Activated naive CD4-positive, alpha-beta T cell treated with anti-CD3 and anti-CD28 coated beads for 36 hours (primary cell): ENCODE data around the gene SPSB1. TPM values are rescaled to one million over a fixed set of nuclear protein-coding genes. Genes with fewer than 3 reads are reported as not detected.
A peak's percentile ranks its signal among the peaks of the same experiment; 100 is the strongest.

ENCODE experiments used
- CTCF ChIA-PET: fragments of 350-600 bp; sonication (Branson Sonifier 250); formaldehyde crosslinking; loops from one replicate; lab custom pipeline; 2021; ENCODE audit warnings: antibody characterized with exemption; lab: Charles Lee
- DNase-seq: peaks from one replicate; pipeline ENCODE4 v3.0.0-alpha.2; 2020
- H3K27ac Mint-ChIP-seq: one replicate; pipeline ENCODE4 v1.8.0; 2021; ENCODE audit warnings: mild to moderate bottlenecking, mixed read lengths
- H3K27me3 Mint-ChIP-seq: one replicate; pipeline ENCODE4 v1.8.0; 2021; ENCODE audit warnings: low read depth, mixed read lengths
- H3K36me3 Mint-ChIP-seq: one replicate; pipeline ENCODE4 v1.8.0; 2021; ENCODE audit warnings: low read depth, mixed read lengths
- H3K4me1 Mint-ChIP-seq: one replicate; pipeline ENCODE4 v1.8.0; 2021; ENCODE audit warnings: low read depth, mixed read lengths
- H3K4me3 Mint-ChIP-seq: one replicate; pipeline ENCODE4 v1.8.0; 2021; ENCODE audit warnings: mild to moderate bottlenecking, moderate library complexity, mixed read lengths
- H3K9me3 Mint-ChIP-seq: one replicate; pipeline ENCODE4 v1.8.0; 2021; ENCODE audit warnings: mixed read lengths
- intact Hi-C: fragments of 100-400 bp; cut with micrococcal nuclease; formaldehyde crosslinking; loops from one replicate; pipeline ENCODE4 v1.15.1; 2023
- total RNA-seq, 2 experiments: library from RNA; stranded (reverse); gene quantifications; one replicate each; pipeline ENCODE4 v1.2.3, GENCODE V29; 2021

The SPSB1 gene
- total RNA-seq, 2 experiments from 2014 or later, result 4.8 to 5.0 TPM

GRCh38 chr1:9271861-9272595, 20.7 kb upstream of the SPSB1 start:
- Mint-ChIP-seq H3K36me3 (no peaks in the 10 kb centered on the region), H3K4me1 (peaks cover 12% of the 10 kb centered on the region), H3K27ac (no peak overlapping the region), H3K4me3 (no peak overlapping the region), H3K27me3 (no peaks in the 10 kb centered on the region), H3K9me3 (no peaks in the 10 kb centered on the region)
- intact Hi-C loops, result no loop called here
- no peak for DNase-seq
- CTCF ChIA-PET, result interaction anchor here (0.9 to 1.6 kb wide), 2 partner anchors 184 to 223 kb away, joined by 3 read pairs; no protein-coding TSS in a partner anchor

- peaks cover 12% of the 10 kb centered on the region for H3K4me1 Mint-ChIP-seq
- H3K36me3 Mint-ChIP-seq, result no peaks in the 10 kb centered on the region
- no peak for DNase-seq
- no peaks in the 10 kb centered on the region for H3K27me3 Mint-ChIP-seq
- peaks cover 2% of the 10 kb centered on the region for H3K9me3 Mint-ChIP-seq
- H3K27ac Mint-ChIP-seq, result no peak overlapping the region
- no peak overlapping the region for H3K4me3 Mint-ChIP-seq
- intact Hi-C loops, result no loop called here
- CTCF ChIA-PET, result interaction anchor here (0.5 to 0.9 kb wide), 4 partner anchors 17 to 189 kb away, joined by 3 to 4 read pairs (median 3); no protein-coding TSS in a partner anchor
Measured at GRCh38 chr1:9273177-9273576, 19.5 kb upstream of the SPSB1 start.

- Mint-ChIP-seq H3K9me3 (peaks cover 2% of the 10 kb centered on the region), H3K36me3 (no peaks in the 10 kb centered on the region), H3K27me3 (no peaks in the 10 kb centered on the region), H3K27ac (no peak overlapping the region), H3K4me1 (peaks cover 24% of the 10 kb centered on the region), H3K4me3 (no peak overlapping the region)
- DNase-seq, result no peak
- intact Hi-C loops, result loop anchor here (1.0 kb wide), 1 partner anchor 19 kb away; no protein-coding TSS in a partner anchor
- CTCF ChIA-PET, result interaction anchor here (0.5 to 1.2 kb wide), 4 partner anchors 8 to 220 kb away, joined by 3 to 6 read pairs (median 3); no protein-coding TSS in a partner anchor
Measured at GRCh38 chr1:9275161-9275560, 17.5 kb upstream of the SPSB1 start.

GRCh38 chr1:9275567-9276034, 17.1 kb upstream of the SPSB1 start:
- intact Hi-C loops, result loop anchor here (1.0 kb wide), 1 partner anchor 19 kb away; no protein-coding TSS in a partner anchor
- no peak overlapping the region for H3K27ac Mint-ChIP-seq

DNA sequence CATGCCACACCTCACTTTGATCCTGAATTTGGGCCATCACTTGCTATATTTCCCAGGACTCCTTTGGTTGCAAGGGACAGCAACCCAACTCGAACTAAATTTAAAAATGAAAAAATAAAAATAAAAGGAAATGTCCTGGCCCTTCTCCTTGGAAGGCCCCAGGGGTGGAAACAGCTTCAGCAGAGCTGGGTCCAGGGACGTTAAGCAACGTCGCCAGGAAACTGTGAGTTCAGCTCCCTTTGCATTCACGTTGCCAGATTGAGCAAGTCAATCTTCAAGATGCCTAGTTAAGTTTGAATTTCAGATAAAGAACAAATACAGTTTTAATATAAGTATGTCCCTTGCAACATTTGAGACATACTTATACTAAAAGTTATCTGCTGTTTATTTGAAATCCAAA, 14.6 kb upstream of the SPSB1 start:
- Mint-ChIP-seq H3K4me3 (no peak overlapping the region), H3K36me3 (no peaks in the 10 kb centered on the region), H3K4me1 (peaks cover 37% of the 10 kb centered on the region), H3K9me3 (peaks cover 2% of the 10 kb centered on the region), H3K27me3 (no peaks in the 10 kb centered on the region), H3K27ac (no peak overlapping the region)
- intact Hi-C loops, result no loop called here
- DNase-seq, result no peak
- CTCF ChIA-PET, result interaction anchor here (1.8 kb wide), 1 partner anchor 11 kb away, joined by 7 read pairs; no protein-coding TSS in a partner anchor

More at GRCh38 chr1:9275567-9276034, 17.1 kb upstream of the SPSB1 start:
- peaks cover 27% of the 10 kb centered on the region for H3K4me1 Mint-ChIP-seq
- DNase-seq, result peak; percentile 85
- peaks cover 2% of the 10 kb centered on the region for H3K9me3 Mint-ChIP-seq
- CTCF ChIA-PET, result interaction anchor here (0.5 to 1.2 kb wide), 5 partner anchors 9 to 220 kb away, joined by 3 to 6 read pairs (median 3); no protein-coding TSS in a partner anchor
- H3K27me3 Mint-ChIP-seq, result no peaks in the 10 kb centered on the region
- H3K4me3 Mint-ChIP-seq, result no peak overlapping the region
- no peaks in the 10 kb centered on the region for H3K36me3 Mint-ChIP-seq

DNA sequence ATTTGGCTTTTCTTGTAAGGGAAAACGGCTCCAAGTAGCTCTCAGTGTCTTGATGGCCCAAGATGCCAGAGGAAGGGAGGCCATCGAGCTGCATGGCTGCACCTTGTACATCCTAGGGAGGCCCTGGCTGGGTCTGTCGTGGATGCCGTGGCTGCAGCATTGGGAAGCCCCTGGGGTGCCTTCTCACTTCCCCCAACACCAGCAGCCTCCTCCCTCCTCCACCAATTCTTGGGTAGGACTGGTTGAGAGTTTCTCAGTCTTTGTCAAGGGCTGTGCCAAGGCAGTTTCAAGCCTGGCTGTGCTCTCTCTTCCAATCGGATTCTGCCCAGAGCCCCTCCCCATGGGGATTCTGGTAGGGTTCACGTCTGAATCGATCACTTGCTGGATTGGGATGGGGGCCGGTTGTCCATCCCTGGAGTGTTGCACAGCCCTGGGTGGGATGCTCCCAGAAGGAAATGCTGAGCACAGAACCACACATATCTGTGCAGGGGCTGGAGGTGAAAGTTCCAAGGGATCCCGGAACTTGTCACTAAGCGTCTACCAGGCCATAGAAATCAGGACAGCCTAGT, 14.0 kb upstream of the SPSB1 start:
- Mint-ChIP-seq H3K27me3 (no peaks in the 10 kb centered on the region), H3K9me3 (peaks cover 2% of the 10 kb centered on the region), H3K4me3 (no peak overlapping the region), H3K36me3 (no peaks in the 10 kb centered on the region), H3K27ac (no peak overlapping the region), H3K4me1 (peaks cover 37% of the 10 kb centered on the region)
- CTCF ChIA-PET, result interaction anchor here (1.8 kb wide), 1 partner anchor 11 kb away, joined by 7 read pairs; no protein-coding TSS in a partner anchor
- no peak for DNase-seq
- intact Hi-C loops, result no loop called here

GRCh38 chr1:9279172-9279840, 13.4 kb upstream of the SPSB1 start:
- Mint-ChIP-seq H3K9me3 (peaks cover 6% of the 10 kb centered on the region), H3K4me1 (peaks cover 43% of the 10 kb centered on the region), H3K27ac (no peak overlapping the region), H3K27me3 (no peaks in the 10 kb centered on the region), H3K4me3 (no peak overlapping the region), H3K36me3 (no peaks in the 10 kb centered on the region)
- no peak for DNase-seq
- CTCF ChIA-PET, result interaction anchor here (1.8 kb wide), 1 partner anchor 10 kb away, joined by 7 read pairs; no protein-coding TSS in a partner anchor
- intact Hi-C loops, result no loop called here

DNA sequence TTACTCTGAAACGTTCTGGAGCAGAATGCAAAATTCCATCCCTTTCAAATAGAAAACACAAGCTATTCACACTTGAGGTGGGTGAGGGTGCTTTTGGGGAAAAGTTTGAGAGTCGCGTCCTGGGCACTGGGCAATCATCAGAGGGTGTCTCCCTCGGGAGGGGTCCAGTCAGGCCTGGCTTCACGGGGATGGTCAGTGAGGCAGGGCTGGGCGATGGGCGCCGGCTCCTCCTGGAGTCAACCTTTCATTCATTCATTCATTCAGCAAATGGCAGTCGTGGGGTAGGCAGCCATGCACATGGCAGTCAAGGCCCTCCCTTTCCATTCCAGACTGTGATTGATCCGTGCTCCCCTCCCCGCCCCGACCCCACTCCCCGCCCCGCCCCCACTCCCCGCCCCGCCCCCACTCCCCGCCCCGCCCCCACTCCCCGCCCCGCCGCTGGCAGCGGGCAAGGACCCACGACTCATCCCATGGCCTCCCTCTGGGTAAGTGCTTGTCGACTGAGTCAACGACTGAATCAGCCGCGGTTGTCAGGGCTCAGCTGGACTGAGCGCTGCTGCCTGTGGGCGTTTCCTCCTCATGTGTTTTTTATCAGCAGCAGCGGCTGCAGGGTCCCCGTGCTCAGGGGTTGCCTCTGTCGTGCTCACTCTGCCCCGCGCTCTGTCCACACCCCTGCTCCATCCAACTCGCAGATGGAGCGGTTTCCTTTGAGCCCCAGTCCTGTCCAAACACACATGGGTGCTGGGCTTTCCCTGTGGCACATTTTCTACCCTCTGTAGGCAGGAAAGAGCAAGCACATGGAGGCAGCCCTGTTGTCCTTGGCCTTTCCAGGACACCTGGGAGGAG, 12.5 kb upstream of the SPSB1 start:
- Mint-ChIP-seq H3K36me3 (no peaks in the 10 kb centered on the region), H3K4me1 (peaks cover 42% of the 10 kb centered on the region), H3K27me3 (no peaks in the 10 kb centered on the region), H3K4me3 (no peak overlapping the region), H3K27ac (no peak overlapping the region), H3K9me3 (peaks cover 9% of the 10 kb centered on the region)
- intact Hi-C loops, result no loop called here
- peak; percentile 80 for DNase-seq
- CTCF ChIA-PET, result interaction anchor here (0.7 to 1.0 kb wide), 2 partner anchors 9 to 176 kb away, joined by 3 read pairs; no protein-coding TSS in a partner anchor

DNA sequence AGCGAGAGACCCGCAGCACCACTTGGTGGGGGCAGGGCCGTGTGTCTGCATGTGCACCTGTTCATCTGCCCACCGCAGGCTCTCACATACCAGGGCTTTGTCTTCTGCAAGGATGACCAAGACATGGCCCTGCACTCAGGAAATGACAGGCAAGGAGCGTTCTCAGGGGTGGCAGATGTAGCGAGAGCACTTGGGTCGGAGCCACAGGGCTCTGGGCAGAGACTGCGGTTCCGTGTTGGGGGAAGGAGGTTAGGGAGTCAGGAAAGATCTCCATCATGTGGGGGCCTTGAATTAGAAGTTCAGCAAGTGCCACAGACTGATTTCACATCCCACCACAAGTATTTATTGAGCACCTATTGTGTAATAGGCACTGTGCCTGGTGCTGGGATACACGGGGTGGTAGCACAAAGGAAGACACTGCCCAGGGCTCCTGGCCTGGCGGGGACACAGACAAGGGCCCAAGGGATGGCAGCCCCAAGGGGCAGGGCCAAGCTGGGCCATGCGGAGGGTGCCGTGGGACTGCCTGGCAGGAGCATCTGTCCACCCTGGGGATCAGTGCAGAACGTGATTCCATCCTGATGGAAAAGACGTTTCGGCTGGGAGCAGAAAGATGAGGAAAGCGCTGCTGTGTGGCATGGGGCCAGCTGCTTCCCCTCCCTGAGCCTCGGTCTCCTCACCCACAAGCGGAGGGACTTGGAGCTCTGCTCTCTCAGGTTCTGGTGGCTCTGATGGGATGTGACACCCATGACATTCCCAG, 11.4 kb upstream of the SPSB1 start:
- no peak for DNase-seq
- intact Hi-C loops, result no loop called here
- H3K36me3 Mint-ChIP-seq, result no peaks in the 10 kb centered on the region
- no peaks in the 10 kb centered on the region for H3K27me3 Mint-ChIP-seq
- no peak overlapping the region for H3K4me3 Mint-ChIP-seq
- CTCF ChIA-PET, result interaction anchor here (0.7 to 1.6 kb wide), 4 partner anchors 8 to 213 kb away, joined by 3 to 8 read pairs (median 3); no protein-coding TSS in a partner anchor
- peaks cover 32% of the 10 kb centered on the region for H3K4me1 Mint-ChIP-seq
- peaks cover 9% of the 10 kb centered on the region for H3K9me3 Mint-ChIP-seq
- H3K27ac Mint-ChIP-seq, result no peak overlapping the region

DNA sequence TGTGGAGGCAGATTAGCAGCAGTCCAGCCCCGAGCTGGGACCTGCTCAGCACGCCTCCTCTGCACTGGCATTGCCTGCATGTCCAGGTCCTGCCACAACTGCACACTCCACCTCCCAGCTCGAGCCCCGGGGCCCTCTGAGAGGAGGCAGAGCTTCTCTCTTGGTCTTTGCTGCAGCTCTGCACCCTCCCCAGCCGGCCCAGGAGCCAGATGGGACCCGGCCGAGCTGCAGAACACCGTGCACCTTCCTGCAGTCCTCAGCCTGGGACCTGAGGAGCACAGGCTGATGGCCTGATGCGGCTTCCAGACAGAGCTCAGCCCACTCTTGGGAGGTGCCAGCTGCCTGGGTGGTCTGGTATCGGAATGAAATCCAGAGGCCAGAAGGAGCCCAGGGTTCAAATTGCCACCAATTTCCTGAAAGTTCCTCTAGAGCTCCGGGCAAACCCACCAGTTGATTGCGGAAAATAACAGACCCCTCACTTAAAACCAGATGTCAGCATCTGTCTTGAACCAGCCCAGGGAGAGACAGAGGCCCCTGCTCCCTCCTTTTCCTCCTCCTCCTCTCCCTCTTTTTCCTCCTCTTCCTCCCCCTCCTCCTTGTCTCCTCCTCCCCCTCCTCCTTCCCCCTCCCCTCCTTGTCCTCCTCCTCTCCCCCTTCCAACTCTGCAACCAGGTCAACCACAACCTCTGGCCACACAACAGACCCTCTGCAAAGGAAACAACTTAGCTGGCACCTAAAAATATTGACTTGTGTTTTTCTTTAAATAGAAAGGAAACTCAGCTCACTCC, 10.6 kb upstream of the SPSB1 start:
- no peaks in the 10 kb centered on the region for H3K27me3 Mint-ChIP-seq
- peaks cover 32% of the 10 kb centered on the region for H3K4me1 Mint-ChIP-seq
- peaks cover 9% of the 10 kb centered on the region for H3K9me3 Mint-ChIP-seq
- intact Hi-C loops, result no loop called here
- H3K36me3 Mint-ChIP-seq, result no peaks in the 10 kb centered on the region
- DNase-seq, result no peak
- H3K27ac Mint-ChIP-seq, result no peak overlapping the region
- CTCF ChIA-PET, result interaction anchor here (1.0 to 1.6 kb wide), 2 partner anchors 8 to 212 kb away, joined by 3 to 8 read pairs; no protein-coding TSS in a partner anchor
- H3K4me3 Mint-ChIP-seq, result no peak overlapping the region
